ENCODE measurements around the gene GRM4. TPM values are rescaled to one million over a fixed set of nuclear protein-coding genes. Genes with fewer than 3 reads are reported as not detected.

Gene GRM4
- total and polyA plus RNA-seq, 9 of the 15 experiments (the other 6 are each of a cell fraction or from before 2014, with no cell fraction given) = 0.18 TPM; not detected in 8

DNA sequence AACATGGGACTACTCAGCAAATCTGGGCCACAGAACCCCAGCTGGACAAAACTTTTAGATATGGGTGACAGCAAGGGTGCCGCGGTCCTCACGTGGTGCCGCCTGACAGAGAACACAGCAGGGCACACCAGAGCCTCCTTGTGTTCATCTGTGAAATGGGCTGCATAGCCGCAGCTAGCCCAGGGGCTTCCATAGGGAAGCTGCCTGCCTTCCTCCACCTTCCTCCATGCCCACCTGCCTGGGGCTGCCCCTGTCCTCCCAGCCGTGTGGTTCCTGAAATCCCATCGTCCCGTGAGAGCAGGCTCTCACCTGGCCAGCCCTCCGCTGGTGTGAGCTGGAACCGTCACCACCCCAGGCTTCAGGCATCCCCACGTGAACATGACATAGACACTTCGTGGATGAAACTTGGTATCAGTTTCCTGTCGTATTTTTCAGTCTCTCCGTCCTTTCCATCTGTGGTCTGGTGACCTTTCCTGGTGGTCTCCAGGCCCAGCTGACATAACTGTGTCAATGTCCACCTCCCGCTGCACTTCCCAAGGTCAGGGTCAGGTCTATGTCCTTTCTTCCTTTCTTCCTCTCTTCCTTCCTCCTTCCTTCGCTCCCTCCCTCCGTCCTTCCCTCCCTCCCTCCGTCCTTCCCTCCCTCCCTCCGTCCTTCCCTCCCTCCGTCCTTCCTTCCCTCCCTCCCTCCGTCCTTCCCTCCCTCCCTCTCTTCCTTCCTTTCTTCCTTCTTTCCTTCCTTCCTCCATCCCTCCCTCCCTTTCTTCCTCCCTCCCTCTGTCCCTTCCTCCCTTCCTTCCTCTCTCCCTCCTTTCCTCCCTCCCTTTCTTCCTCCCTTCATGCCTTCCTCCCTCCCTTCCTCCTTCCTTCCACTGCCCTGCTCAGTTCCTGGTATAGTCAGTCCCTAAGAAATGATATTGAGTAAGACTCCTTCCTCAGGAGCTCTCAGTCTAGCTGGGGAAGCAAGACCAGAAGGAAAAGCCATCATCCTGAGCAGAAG, 78.8 kb downstream of the GRM4 start:
- H3K79me2 ChIP-seq (ENCODE audit: control insufficient read depth, insufficient read depth, low read length) = no peaks in the 10 kb centered on the region
- no peak overlapping the region for H3K27ac ChIP-seq (ENCODE audit: extremely low read depth, low read depth, low read length)
- peaks cover 26 to 82% of the 10 kb centered on the region in 2 experiments for H3K27me3 ChIP-seq (ENCODE audit: control insufficient read depth in 2 of 2, insufficient read depth in 2 of 2, low read length in 2 of 2)
- ATAC-seq (no peak), DNase-seq (ENCODE audit: extremely low read depth in 1 of 4, low spot score in 3 of 4) (no peak), FAIRE-seq (no peak)
- 2% methylated on average over 20 of the region's 21 CpGs for WGBS (ENCODE audit: insufficient coverage, low coverage, missing lambda C conversion rate)
- H3K36me3 ChIP-seq (ENCODE audit: control insufficient read depth, insufficient read depth, low read length) = no peaks in the 10 kb centered on the region
- H3K4me3 ChIP-seq = no peak overlapping the region
- peak; percentile 73; the same call in 1 of the 2 replicates for TF ChIP-seq OTX1 (CRISPR knock-in tag; IDR thresholded peaks at IDR 0.05)
- TF ChIP-seq ZBTB26 (CRISPR knock-in tag; IDR thresholded peaks at IDR 0.05) = 0 out of 2 replicates have a peak, but pooled peaks have one; percentile 6
- no peak for TF ChIP-seq ARNT (IDR thresholded peaks at IDR 0.05)
- TF ChIP-seq HNRNPLL (IDR thresholded peaks at IDR 0.05; ENCODE audit: low read depth, low read length, poor library complexity, severe bottlenecking) = no peak
- TF ChIP-seq POLR2A (conservative IDR thresholded peaks at IDR 0.05) = no peak
- TF ChIP-seq ZNF347 (CRISPR knock-in tag; IDR thresholded peaks at IDR 0.05; ENCODE audit: low read depth) = no peak
- TF ChIP-seq CBFA2T3 (IDR thresholded peaks at IDR 0.05) = 0 out of 2 replicates have a peak, but pooled peaks have one; percentile 20
- TF ChIP-seq ZBED1 (IDR thresholded peaks at IDR 0.05) = no peak
- CTCF ChIA-PET (ENCODE audit: low intra/inter-chr PET ratio) = no interaction called here
- H3K4me2 ChIP-seq (ENCODE audit: insufficient read depth, low read length) = no peak overlapping the region
- H3K9me3 ChIP-seq (replicated peaks; ENCODE audit: control insufficient read depth, insufficient read depth, low read depth, low read length) = peaks cover 4% of the 10 kb centered on the region
- H3K9me1 ChIP-seq (ENCODE audit: control insufficient read depth, insufficient read depth, low read length) = no peaks in the 10 kb centered on the region
- H2AFZ ChIP-seq (ENCODE audit: low read depth, low read length) = no peak overlapping the region
- POLR2A ChIA-PET = interaction anchor here (0.5 to 0.8 kb wide), 2 partner anchors 292 to 344 kb away, joined by 3 read pairs; no protein-coding TSS in a partner anchor
- BruUV-seq (replicated peaks) = no TSS peak
- in situ Hi-C loops (cut with MboI) (no loop called here), intact Hi-C loops (cut with micrococcal nuclease) (no loop called here)
- H3K9ac ChIP-seq (ENCODE audit: insufficient read depth in 1 of 2, low read depth in 2 of 2, low read length in 2 of 2) = peak overlapping the region in 1 of 2 experiments; percentile 50; a peak in 1 of 4 replicates
- H3K4me1 ChIP-seq (replicated peaks in 1 of 2; ENCODE audit: control insufficient read depth in 2 of 2, insufficient read depth in 2 of 2, low read length in 2 of 2) = peaks cover 0 to 24% of the 10 kb centered on the region in 2 experiments; a peak in 1 of 5 replicates
- H4K20me1 ChIP-seq (replicated peaks; ENCODE audit: control insufficient read depth, insufficient read depth, low read length) = peaks cover 44% of the 10 kb centered on the region
